Loucy (cell line): Measurements from ENCODE around the gene GRID2IP.

Experiments used
- CTCF ChIP-seq: fragments of 200-600 bp; sonication (generic); conservative IDR thresholded peaks from 2 replicates; pipeline ENCODE4 v1.5.1; 2014; ENCODE audit warnings: mild to moderate bottlenecking, antibody characterized with exemption, low read length
- EZH2phosphoT487 ChIP-seq: fragments of 200-600 bp; IDR thresholded peaks from 2 replicates; pipeline ENCODE4 v1.6.1; 2018; ENCODE audit warnings: antibody characterized with exemption, mild to moderate bottlenecking, moderate library complexity, borderline replicate concordance

- TF ChIP-seq EZH2phosphoT487 (no peak), CTCF (no peak)
Measured at GRCh38 chr7:6477318-6477660, 74.0 kb downstream of the GRID2IP start.
